OCI-M2 (cell line): ENCODE measurements around the gene ALB.
"Not testable (repeated sequence)": the region's sequence is repeated elsewhere in the genome, so short reads cannot be mapped to it uniquely, and the experiment has no call there.

Experiments
- DNase-seq: peaks from one replicate; lab custom pipeline; 2025; ENCODE audit not compliant: unreplicated experiment; lab: John Stamatoyannopoulos, UW

Gene ALB

DNA sequence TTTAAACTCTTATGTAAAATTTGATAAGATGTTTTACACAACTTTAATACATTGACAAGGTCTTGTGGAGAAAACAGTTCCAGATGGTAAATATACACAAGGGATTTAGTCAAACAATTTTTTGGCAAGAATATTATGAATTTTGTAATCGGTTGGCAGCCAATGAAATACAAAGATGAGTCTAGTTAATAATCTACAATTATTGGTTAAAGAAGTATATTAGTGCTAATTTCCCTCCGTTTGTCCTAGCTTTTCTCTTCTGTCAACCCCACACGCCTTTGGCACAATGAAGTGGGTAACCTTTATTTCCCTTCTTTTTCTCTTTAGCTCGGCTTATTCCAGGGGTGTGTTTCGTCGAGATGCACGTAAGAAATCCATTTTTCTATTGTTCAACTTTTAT is at the start of gene ALB:
TSS of gene ALB (plus strand) at position 246 of the 400 bp plus-strand sequence. CDS start at position 287, 41 bp downstream.
- no peak for DNase-seq

DNA sequence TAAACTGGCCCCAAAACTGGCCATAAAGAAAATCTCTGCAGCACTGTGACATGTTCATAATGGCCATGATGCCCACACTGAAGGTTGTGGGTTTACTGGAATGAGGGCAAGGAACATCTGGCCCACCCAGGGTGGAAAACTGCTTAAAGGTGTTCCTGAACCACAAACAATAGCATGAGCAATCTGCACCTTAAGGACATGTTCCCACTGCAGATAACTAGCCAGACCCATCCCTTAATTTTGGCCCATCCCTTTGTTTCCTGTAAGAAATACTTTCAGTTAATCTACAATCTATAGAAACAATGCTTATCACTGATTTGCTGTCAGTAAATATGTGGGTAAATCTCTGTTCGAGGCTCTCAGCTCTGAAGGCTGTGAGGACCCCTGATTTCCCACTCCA is 46.9 kb upstream of the ALB start:
- DNase-seq: not testable (repeated sequence)

DNA sequence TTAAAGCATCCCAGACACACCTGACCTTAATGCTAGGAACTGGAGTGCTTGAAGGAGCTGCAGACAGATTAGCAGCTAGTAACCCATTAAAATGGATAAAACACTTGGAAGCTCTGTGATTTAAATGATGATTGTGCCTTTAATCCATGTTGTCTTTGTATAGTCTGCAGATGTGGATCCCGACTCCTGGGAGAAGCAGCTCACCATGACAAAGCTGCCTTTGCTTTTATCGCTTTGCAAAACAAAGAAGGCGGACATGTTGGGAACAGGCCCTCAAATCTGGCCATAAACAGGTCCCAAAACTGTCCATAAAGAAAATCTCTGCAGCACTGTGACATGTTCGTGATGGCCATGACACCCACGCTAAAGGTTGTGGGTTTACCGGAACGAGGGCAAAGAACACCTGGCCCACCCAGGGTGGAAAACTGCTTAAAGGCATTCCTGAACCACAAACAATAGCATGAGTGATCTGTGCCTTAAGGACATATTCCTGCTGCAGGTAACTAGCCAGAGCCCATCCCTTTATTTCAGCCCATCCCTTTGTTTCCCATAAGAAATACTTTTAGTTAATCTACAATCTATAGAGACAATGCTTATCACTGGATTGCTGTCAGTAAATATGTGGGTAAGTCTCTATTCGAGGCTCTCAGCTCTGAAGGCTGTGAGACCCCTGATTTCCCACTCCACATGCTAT is 34.4 kb upstream of the ALB start:
- not testable (repeated sequence) for DNase-seq

DNA sequence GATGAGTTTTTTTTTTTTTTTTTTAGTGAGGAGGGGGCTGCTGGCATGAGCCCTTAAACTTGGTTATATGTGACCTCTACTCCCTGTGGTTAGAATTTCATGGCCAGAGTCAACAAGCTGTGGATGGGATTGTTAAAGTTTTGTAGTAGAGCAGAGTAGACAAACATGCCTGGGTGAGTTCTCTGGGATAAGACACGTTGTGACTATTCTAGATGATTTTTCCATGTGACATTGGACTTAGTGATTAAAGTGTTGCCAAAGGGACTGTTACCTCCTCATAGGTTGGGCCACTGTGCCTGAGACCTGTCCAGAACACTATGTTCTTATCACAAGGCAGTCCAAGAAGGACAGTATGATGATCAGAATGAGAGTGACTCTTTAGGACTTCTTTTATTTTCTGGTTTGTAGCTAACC is 28.8 kb upstream of the ALB start:
- no peak for DNase-seq

DNA sequence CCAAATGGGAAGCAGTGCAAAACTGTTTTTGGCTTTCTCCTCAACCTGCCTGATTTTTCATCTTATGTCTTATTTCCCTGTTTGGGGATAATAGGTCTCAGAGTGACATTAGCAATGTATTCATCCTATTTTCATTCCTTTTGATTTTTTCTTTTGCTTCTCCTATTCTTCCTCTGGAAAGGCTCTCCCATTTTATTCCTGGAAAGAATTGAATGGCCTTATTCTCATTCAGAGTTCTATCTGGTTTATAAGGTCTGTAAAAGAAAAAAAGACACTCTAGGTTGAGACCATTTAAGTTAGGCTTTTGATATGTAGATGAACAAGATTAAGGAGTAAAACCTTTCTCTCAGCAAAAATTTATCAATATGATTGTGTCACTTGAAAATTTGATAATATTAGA is 27.8 kb upstream of the ALB start:
- DNase-seq: no peak

DNA sequence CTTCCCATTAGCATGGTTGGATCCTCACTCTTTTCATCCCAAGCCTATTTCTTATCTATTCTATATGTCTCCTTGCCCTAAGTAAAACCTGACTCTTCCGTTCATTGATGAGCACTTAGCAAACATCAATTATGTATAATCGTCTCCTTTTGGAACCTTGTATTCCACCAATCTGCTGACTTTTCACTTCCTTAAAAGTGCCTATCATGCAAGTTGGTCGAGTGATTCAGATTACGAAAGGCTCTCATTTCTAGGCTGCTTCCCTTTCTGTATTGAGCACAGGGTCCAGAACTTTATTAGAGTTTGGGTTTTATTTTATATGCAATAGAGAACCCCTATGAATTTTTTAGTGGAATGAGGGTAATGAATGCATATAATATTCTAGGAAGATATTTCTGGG is 27.1 kb upstream of the ALB start:
- DNase-seq: no peak

DNA sequence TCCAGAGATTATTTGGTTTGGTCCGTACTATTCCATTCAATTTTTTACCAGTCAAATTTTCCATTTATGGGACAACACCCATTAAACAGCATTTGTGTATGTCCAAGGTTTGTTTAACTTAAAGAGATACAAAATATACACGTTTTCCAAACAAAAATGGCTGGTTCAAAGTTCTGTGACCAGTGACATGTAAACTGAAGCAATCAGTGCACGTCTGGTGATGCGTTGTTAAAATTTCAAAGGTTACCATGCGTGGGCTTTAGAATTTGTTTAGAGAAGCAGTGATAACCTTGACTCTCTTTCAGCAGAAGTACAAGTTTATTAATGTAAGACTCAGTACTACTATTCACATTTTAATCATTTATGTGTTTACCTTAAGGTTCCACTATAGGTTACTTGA is 25.2 kb upstream of the ALB start:
- no peak for DNase-seq

DNA sequence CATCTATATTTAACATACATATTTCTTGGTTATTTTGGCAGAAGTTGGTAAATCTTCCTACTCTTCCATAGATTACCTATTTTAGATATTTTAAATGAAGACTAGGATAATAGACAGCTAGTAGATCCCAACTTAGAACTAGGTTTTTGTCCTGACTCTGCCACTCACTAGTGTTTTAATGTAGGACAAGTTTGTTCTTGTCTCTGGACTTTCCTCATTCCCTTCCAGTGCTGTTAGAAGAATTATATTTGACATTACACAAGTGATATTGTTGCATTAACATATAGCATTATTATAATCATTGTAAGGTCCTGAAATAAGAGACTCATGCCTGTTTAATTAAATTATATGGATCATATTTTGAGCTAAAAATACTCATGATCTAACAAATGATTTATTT is 24.1 kb upstream of the ALB start:
- DNase-seq: no peak

DNA sequence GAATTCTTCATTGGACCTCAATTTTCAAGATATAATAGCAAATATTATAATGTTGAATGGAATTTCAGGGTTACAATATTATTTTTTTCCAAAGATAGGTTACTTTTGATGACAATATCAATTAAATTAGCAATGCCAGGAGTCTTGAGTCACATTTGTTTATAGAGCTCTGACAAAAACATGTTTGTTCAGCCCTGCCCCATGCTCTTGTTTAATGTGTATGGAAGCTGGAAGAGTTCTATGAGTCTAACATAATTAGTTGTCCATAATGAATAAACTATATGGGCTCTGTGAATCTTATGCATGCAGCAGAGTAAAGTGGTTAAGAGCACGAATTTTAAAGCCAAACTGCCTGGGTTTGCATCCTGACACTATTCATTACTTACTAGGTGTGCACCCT is 22.9 kb upstream of the ALB start:
- DNase-seq: no peak

DNA sequence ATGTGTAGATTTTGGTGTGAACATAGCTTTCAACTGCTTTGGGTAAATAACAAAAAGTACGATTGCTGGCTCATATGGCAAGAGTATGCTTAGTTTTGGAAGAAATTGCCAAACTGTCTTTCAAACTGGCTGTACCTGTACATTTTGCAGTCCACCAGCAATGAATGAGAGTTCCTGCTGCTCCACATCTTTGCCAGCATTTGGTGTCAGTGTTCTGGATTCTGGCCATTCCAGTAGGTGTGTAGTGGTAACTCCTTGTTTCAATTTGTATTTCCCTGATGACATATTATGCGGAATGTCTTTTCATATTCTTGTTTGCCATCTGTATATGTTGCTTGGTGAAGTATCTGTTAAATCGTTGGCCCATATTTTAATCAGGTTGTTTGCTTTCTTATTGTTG is 20.6 kb upstream of the ALB start:
- no peak for DNase-seq

DNA sequence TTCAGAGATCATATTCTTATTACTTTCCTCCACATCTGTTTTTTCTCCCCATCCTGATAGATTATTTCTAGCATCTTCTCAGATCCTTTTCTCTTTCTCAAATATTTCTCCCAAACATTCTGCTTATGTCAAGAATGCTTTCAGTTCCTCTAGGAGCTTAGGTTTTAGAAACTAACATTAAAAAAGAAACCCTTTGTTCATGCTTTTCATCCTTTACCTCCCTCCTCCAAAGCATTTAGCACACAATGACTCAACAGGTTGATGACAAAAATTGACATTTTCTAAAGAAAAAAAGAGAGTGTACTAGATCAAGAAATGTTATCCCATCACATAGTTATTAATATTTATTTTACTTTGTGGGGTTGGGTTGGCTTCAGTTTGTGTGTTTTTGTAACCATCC is 16.5 kb upstream of the ALB start:
- DNase-seq: no peak

DNA sequence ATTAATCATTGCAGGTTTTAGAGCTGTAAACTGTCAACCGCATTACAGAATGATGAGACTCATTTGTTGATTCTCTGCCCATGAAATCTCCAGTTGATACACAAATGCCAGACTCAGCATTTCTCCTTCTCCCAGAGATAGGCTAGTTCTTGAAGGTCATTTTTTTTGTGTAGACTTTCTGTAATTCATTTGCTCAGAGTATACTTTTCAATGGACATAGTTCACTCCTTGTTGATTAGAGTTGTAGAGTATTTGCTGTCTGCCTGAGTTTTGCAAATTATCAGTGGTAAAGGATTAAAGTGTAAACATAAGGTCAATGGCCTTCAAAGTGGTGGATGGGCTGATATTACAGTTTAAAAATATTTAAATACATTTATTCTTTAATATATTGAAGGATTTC is 15.2 kb upstream of the ALB start:
- no peak for DNase-seq

DNA sequence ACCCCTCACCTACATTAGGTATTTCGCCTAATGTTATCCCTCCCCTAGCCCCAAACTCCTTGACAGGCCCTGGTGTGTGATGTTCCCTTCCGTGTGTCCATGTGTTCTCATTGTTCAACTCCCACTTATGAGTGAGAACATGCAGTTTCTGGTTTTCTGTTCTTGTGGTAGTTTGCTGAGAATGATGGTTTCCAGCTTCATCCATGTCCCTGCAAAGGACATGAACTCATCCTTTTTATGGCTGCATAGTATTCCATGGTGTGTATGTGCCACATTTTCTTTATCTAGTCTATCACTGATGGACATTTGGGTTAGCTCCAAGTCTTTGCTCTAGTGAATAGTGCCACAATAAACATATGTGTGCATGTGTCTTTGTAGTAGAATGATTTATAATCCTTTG is 14.4 kb upstream of the ALB start:
- not testable (repeated sequence) for DNase-seq

DNA sequence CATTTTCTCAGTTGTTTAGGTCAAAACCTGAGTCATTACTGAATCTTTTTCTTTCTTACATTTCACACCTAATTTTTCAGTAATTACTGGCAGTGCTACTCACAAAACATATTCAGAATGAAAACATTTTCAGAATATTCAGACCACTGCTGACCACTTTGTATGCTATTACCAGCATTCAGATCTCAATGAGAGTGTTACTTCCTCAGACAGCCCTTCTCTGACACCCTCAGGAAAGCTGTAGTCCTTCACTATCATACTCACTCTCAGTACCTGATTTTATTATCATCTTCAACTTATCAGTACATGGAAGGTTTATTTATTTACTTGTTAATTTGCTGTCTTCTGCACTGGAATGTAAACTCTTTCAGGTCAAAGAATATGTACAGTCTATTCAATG is 12.3 kb upstream of the ALB start:
- no peak for DNase-seq

DNA sequence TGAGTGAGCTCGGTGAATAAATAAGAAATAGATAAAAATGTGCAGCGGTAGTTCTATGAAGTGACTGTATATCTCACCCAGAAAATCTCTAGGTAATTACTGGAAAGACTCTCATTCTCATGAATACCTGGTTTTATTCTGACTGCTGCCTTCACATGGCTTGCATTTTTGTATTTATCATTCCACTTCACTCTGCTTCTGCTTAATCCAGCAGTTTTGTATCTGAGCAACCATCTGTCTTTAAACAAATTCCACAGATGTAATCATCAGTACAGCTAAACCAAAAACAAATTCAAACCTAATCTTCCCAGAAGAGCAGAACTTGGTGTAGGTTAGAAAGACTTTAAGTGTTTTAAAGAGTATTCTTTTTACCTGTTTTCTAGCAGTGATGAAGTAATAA is 11.2 kb upstream of the ALB start:
- no peak for DNase-seq

DNA sequence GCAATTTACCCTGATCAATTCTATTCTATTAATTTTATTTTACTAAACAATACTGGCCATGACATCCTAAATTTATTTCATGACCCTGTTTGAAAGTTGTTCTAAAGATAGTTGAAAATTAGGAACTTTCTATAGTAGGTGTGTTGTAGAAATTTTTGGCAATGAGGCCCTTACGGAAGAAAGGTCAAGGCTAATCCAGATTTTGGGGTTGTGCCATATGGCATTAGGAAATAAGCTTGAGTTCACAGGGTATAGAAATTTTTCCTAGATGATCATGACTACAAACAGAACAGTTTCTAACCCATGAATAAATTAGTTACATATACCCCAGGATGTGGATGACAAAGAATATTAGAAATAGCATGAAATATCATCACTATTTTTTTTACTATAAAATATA is 7.8 kb upstream of the ALB start:
- no peak for DNase-seq

DNA sequence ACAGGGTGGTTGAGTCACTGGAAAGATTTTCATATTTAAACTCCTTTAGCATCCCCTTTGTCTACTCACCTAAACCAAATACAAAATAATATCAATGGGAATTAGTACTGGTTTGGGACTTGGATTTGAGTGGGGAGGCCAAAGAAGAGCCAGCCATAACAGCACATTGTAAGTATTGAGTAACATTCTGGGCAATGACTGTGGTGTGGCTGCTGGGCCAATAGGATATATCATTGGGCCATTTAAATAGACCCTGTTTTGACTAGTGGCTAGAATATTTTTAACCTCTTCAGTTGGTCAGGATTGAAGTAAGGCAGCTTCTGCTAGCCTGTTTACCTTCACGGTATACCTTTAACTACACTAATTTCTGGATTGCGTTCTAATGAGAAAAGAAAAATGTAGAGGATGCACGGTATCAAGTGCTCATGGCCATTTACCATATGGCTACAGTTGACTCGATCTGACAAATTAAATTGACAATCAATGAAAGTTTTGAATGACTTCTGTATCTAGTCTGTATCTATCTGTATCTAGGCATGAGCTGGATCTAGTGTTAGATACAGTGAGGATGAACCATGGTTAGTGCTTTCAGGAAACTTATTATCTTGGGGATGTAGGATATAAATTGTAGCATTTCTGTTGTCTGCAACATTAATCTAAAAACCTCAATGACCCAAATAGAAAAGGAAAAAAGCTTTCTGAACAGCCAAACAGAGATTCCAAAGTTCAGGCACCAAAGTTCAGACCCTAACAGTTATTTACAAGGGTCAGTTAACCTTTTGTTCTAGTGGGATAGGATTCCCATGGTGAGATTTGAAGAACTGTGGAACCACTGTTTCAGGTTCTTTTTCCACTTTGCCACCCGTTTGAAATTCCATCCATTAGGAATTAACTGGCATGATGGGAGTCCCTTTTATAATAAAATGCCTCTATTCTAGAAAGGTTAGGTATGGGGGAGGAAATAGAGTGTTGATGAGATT is 6.8 kb upstream of the ALB start:
- no peak for DNase-seq

DNA sequence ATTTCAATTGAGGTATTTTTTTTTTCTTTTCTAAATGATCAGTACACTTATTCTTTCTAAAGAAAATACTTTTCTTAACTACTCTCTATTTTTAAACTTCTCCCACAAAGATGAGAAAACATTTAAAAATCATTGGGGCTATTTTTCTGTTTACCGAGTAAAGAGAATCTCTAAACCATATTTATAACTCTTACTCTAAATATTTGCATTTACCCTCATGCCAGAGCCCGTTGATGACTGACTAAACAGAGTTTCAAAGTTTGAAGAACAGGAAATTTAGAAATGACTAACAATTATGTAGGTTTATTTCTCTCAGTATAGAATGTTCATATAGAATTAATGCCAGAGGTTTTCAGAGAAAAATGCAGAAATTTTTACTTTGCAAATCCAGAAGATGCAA is 2.7 kb upstream of the ALB start:
- DNase-seq: no peak

DNA sequence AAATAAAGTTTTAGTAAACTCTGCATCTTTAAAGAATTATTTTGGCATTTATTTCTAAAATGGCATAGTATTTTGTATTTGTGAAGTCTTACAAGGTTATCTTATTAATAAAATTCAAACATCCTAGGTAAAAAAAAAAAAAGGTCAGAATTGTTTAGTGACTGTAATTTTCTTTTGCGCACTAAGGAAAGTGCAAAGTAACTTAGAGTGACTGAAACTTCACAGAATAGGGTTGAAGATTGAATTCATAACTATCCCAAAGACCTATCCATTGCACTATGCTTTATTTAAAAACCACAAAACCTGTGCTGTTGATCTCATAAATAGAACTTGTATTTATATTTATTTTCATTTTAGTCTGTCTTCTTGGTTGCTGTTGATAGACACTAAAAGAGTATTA is 370 bp downstream of the ALB start:
- DNase-seq: no peak

DNA sequence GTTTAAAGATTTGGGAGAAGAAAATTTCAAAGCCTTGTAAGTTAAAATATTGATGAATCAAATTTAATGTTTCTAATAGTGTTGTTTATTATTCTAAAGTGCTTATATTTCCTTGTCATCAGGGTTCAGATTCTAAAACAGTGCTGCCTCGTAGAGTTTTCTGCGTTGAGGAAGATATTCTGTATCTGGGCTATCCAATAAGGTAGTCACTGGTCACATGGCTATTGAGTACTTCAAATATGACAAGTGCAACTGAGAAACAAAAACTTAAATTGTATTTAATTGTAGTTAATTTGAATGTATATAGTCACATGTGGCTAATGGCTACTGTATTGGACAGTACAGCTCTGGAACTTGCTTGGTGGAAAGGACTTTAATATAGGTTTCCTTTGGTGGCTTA is 1.1 kb downstream of the ALB start:
- DNase-seq: no peak

DNA sequence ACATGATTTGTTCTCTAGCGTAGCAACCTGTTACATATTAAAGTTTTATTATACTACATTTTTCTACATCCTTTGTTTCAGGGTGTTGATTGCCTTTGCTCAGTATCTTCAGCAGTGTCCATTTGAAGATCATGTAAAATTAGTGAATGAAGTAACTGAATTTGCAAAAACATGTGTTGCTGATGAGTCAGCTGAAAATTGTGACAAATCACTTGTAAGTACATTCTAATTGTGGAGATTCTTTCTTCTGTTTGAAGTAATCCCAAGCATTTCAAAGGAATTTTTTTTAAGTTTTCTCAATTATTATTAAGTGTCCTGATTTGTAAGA is 2.4 kb downstream of the ALB start:
- no peak for DNase-seq

DNA sequence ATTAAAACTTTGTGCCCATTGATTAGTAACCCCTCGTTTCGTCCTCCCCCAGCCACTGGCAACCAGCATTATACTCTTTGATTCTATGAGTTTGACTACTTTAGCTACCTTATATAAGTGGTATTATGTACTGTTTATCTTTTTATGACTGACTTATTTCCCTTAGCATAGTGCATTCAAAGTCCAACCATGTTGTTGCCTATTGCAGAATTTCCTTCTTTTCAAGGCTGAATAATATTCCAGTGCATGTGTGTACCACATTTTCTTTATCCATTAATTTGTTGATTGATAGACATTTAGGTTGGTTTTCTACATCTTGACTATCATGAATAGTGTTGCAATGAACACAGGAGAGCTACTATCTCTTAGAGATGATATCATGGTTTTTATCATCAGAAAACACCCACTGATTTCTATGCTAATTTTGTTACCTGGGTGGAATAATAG is 3.2 kb downstream of the ALB start:
- DNase-seq: no peak
